ENCODE results near the gene GMCL2. TPM values are rescaled to one million over a fixed set of nuclear protein-coding genes. Genes with fewer than 3 reads are reported as not detected.
"Not testable (repeated sequence)": the region's sequence is repeated elsewhere in the genome, so short reads cannot be mapped to it uniquely, and the experiment has no call there.

The GMCL2 gene
- not detected for total RNA-seq

- Mint-ChIP-seq H3K9me3 (no peaks in the 10 kb centered on the region), H3K27ac (no peak within 1 kb of the TSS), H3K36me3 (no peaks in the 10 kb centered on the region)
- no peak for ATAC-seq
- no peak for DNase-seq (ENCODE audit: low spot score in 2 of 2)
Measured at GRCh38 chr5:178187014-178187413, at the start of gene GMCL2. TSS of gene GMCL2 (minus strand) at chr5:178187371. CDS start at chr5:178187299, 72 bp downstream.

- Mint-ChIP-seq H3K27ac (peak overlapping the region in 1 of 2 donors; percentile 93), H3K36me3 (peaks cover 3 to 4% of the 10 kb centered on the region in 2 donors), H3K9me3 (no peaks in the 10 kb centered on the region)
- ATAC-seq (no peak), DNase-seq (ENCODE audit: low spot score in 2 of 2) (no peak)
Measured at GRCh38 chr5:178236679-178237078, 49.5 kb upstream of the GMCL2 start.

- no peaks in the 10 kb centered on the region for H3K9me3 Mint-ChIP-seq
- peak overlapping the region in 1 of 2 donors; percentile 93 for H3K27ac Mint-ChIP-seq
- peaks cover 9% of the 10 kb centered on the region in 2 donors for H3K36me3 Mint-ChIP-seq
- DNase-seq (ENCODE audit: low spot score in 2 of 2) (no peak), ATAC-seq (no peak)
Measured at GRCh38 chr5:178236126-178236525, 49.0 kb upstream of the GMCL2 start.

GRCh38 chr5:178235588-178235974 lies 48.4 kb upstream of the GMCL2 start:
- DNase-seq (ENCODE audit: low spot score in 2 of 2) = peak in 1 of 2 donors; percentile 2
- no peak for ATAC-seq
- Mint-ChIP-seq H3K36me3 (peaks cover 14 to 15% of the 10 kb centered on the region in 2 donors), H3K27ac (no peak overlapping the region), H3K9me3 (no peaks in the 10 kb centered on the region)

- no peaks in the 10 kb centered on the region for H3K9me3 Mint-ChIP-seq
- peak; percentile 74 to 87 for DNase-seq (ENCODE audit: low spot score in 2 of 2)
- H3K27ac Mint-ChIP-seq = no peak overlapping the region
- peaks cover 16 to 18% of the 10 kb centered on the region in 2 donors for H3K36me3 Mint-ChIP-seq
- ATAC-seq = peak in 1 of 2 donors; percentile 39
Measured at GRCh38 chr5:178234750-178235587, 47.8 kb upstream of the GMCL2 start.

- Mint-ChIP-seq H3K27ac (no peak overlapping the region), H3K9me3 (no peaks in the 10 kb centered on the region), H3K36me3 (peaks cover 24 to 25% of the 10 kb centered on the region in 2 donors)
- ATAC-seq (no peak), DNase-seq (ENCODE audit: low spot score in 2 of 2) (no peak)
Measured at GRCh38 chr5:178234121-178234749, 47.1 kb upstream of the GMCL2 start.

GRCh38 chr5:178232920-178233429 lies 45.8 kb upstream of the GMCL2 start:
- no peaks in the 10 kb centered on the region for H3K9me3 Mint-ChIP-seq
- peaks cover 32 to 36% of the 10 kb centered on the region in 2 donors for H3K36me3 Mint-ChIP-seq
- ATAC-seq (no peak), DNase-seq (ENCODE audit: low spot score in 2 of 2) (no peak)
- H3K27ac Mint-ChIP-seq = peak overlapping the region; percentile 73 to 88

GRCh38 chr5:178232124-178232919 lies 45.2 kb upstream of the GMCL2 start, which contains the start of gene PHYKPL:
TSS of gene PHYKPL (minus strand) at chr5:178232802. CDS start at chr5:178232550, 252 bp downstream.
- peak; percentile 77 for ATAC-seq
- Mint-ChIP-seq H3K9me3 (no peaks in the 10 kb centered on the region), H3K27ac (peak within 1 kb of the TSS; percentile 87 to 93), H3K36me3 (peaks cover 39 to 42% of the 10 kb centered on the region in 2 donors)
- peak; percentile 71 to 83 for DNase-seq (ENCODE audit: low spot score in 2 of 2)

GRCh38 chr5:178231539-178232123 lies 44.5 kb upstream of the GMCL2 start:
- no peak for DNase-seq (ENCODE audit: low spot score in 2 of 2)
- peaks cover 42 to 49% of the 10 kb centered on the region in 2 donors for H3K36me3 Mint-ChIP-seq
- H3K27ac Mint-ChIP-seq = peak overlapping the region; percentile 87 to 90
- H3K9me3 Mint-ChIP-seq = no peaks in the 10 kb centered on the region
- ATAC-seq = peak; percentile 2 to 6

GRCh38 chr5:178230879-178231538 lies 43.8 kb upstream of the GMCL2 start:
- no peak for ATAC-seq
- peaks cover 42 to 52% of the 10 kb centered on the region in 2 donors for H3K36me3 Mint-ChIP-seq
- H3K9me3 Mint-ChIP-seq = no peaks in the 10 kb centered on the region
- H3K27ac Mint-ChIP-seq = peak overlapping the region; percentile 87 to 90
- DNase-seq (ENCODE audit: low spot score in 2 of 2) = no peak

GRCh38 chr5:178229861-178230260 lies 42.7 kb upstream of the GMCL2 start:
- DNase-seq (ENCODE audit: low spot score in 2 of 2) (no peak), ATAC-seq (no peak)
- H3K36me3 Mint-ChIP-seq = peaks cover 42 to 52% of the 10 kb centered on the region in 2 donors
- no peaks in the 10 kb centered on the region for H3K9me3 Mint-ChIP-seq
- H3K27ac Mint-ChIP-seq = peak overlapping the region; percentile 9 to 87

- DNase-seq (ENCODE audit: low spot score in 2 of 2); ATAC-seq; H3K9me3 Mint-ChIP-seq: not testable (repeated sequence)
- peaks cover 42 to 52% of the 10 kb centered on the region in 2 donors for H3K36me3 Mint-ChIP-seq
- peak overlapping the region; percentile 58 to 87 for H3K27ac Mint-ChIP-seq
Measured at GRCh38 chr5:178229111-178229510, 41.9 kb upstream of the GMCL2 start.

GRCh38 chr5:178228609-178229008 lies 41.4 kb upstream of the GMCL2 start:
- ATAC-seq = no peak
- DNase-seq (ENCODE audit: low spot score in 2 of 2) = no peak
- Mint-ChIP-seq H3K9me3 (no peaks in the 10 kb centered on the region), H3K27ac (peak overlapping the region in 1 of 2 donors; percentile 87), H3K36me3 (peaks cover 42 to 57% of the 10 kb centered on the region in 2 donors)

- Mint-ChIP-seq H3K9me3 (no peaks in the 10 kb centered on the region), H3K36me3 (peaks cover 46 to 64% of the 10 kb centered on the region in 2 donors), H3K27ac (peak overlapping the region; percentile 76 to 91)
- no peak for ATAC-seq
- DNase-seq (ENCODE audit: low spot score in 2 of 2) = no peak
Measured at GRCh38 chr5:178227929-178228328, 40.8 kb upstream of the GMCL2 start.

GRCh38 chr5:178227138-178227659 lies 40.0 kb upstream of the GMCL2 start:
- Mint-ChIP-seq H3K27ac (peak overlapping the region; percentile 76 to 91), H3K9me3 (no peaks in the 10 kb centered on the region), H3K36me3 (peaks cover 47 to 64% of the 10 kb centered on the region in 2 donors)
- no peak for ATAC-seq
- DNase-seq (ENCODE audit: low spot score in 2 of 2) = no peak

All from activated naive CD4-positive, alpha-beta T cell treated with anti-CD3 and anti-CD28 coated beads, Interleukin-2, amount 50 U/mL, for 72 hours (primary cell).